HepG2 (cell line): Measurements from ENCODE around the gene KNL1. TPM values are rescaled to one million over a fixed set of nuclear protein-coding genes. Genes with fewer than 3 reads are reported as not detected.

ENCODE experiments used
- ARNT2 ChIP-seq: sonication (generic); formaldehyde crosslinking; IDR thresholded peaks from 2 replicates; pipeline ENCODE4 v1.8.0; 2022; ENCODE audit warnings: mild to moderate bottlenecking, low read depth, missing genetic modification reagents, moderate library complexity
- ATF7 ChIP-seq, 2 experiments: fragments of 450-650 bp in 1 of 2; sonication (generic) in 1 of 2; formaldehyde crosslinking in 1 of 2; IDR thresholded peaks; 2 replicates each; pipeline versions ENCODE4 v1.4.0 to v1.6.1; 2016 to 2020; ENCODE audit warnings: antibody characterized with exemption in 1 of 2, mild to moderate bottlenecking in 1 of 2, missing genetic modification reagents in 1 of 2
- FOXO1 ChIP-seq: sonication (generic); formaldehyde crosslinking; IDR thresholded peaks from 2 replicates; pipeline ENCODE4 v1.4.0; 2020; ENCODE audit warnings: missing genetic modification reagents
- HNRNPK ChIP-seq: fragments of 200-400 bp; formaldehyde crosslinking; IDR thresholded peaks from 2 replicates; pipeline ENCODE4 v1.6.1; 2018; ENCODE audit warnings: low read length, low read depth, moderate library complexity, mild to moderate bottlenecking; ENCODE audit not compliant: poor library complexity, severe bottlenecking
- IKZF1 ChIP-seq: fragments of 450-650 bp; IDR thresholded peaks from 2 replicates; pipeline ENCODE4 v1.7.1; 2016
- IRF2 ChIP-seq: IDR thresholded peaks from 2 replicates; pipeline ENCODE4 v1.6.1; 2018; ENCODE audit warnings: missing genetic modification reagents, missing compliant biosample characterization
- KAT7 ChIP-seq: IDR thresholded peaks from 2 replicates; pipeline ENCODE4 v1.6.1; 2018; ENCODE audit warnings: borderline replicate concordance, missing compliant biosample characterization
- KDM1A ChIP-seq: IDR thresholded peaks from 2 replicates; pipeline ENCODE4 v1.6.1; 2016; ENCODE audit warnings: missing compliant biosample characterization
- PRMT3 ChIP-seq: sonication (generic); formaldehyde crosslinking; IDR thresholded peaks from 2 replicates; pipeline ENCODE4 v1.8.1; 2022; ENCODE audit warnings: low read depth, mild to moderate bottlenecking, moderate library complexity, missing genetic modification reagents, borderline replicate concordance
- RFX5 ChIP-seq: IDR thresholded peaks from 2 replicates; pipeline ENCODE4 v1.6.1; 2011; ENCODE audit warnings: low read depth, low read length, improper control_type of control experiment
- RORA ChIP-seq: sonication (generic); formaldehyde crosslinking; IDR thresholded peaks from 2 replicates; pipeline ENCODE4 v1.5.0; 2020; ENCODE audit warnings: mild to moderate bottlenecking, missing genetic modification reagents, moderate library complexity
- TCF7L2 ChIP-seq: IDR thresholded peaks from 2 replicates; pipeline ENCODE4 v1.6.1; 2011; ENCODE audit warnings: mild to moderate bottlenecking, low read depth, low read length, moderate library complexity
- TGIF2 ChIP-seq: IDR thresholded peaks from 2 replicates; pipeline ENCODE4 v1.6.1; 2016; ENCODE audit warnings: control low read depth, missing compliant biosample characterization
- TMF1 ChIP-seq: sonication (generic); formaldehyde crosslinking; IDR thresholded peaks from 2 replicates; pipeline ENCODE4 v1.8.1; 2022; ENCODE audit warnings: low read depth, missing genetic modification reagents
- TOPORS ChIP-seq: sonication (generic); formaldehyde crosslinking; IDR thresholded peaks from 2 replicates; pipeline ENCODE4 v1.8.0; 2023; ENCODE audit warnings: mild to moderate bottlenecking, missing genetic modification reagents
- ZNF234 ChIP-seq: sonication (generic); formaldehyde crosslinking; conservative IDR thresholded peaks from 2 replicates; pipeline ENCODE4 v1.5.1; 2020; ENCODE audit warnings: mild to moderate bottlenecking, missing genetic modification reagents
- ZNF572 ChIP-seq: sonication (generic); formaldehyde crosslinking; IDR thresholded peaks from 2 replicates; pipeline ENCODE4 v1.5.1; 2020; ENCODE audit warnings: mild to moderate bottlenecking, missing genetic modification reagents
- ZNF614 ChIP-seq: IDR thresholded peaks from 2 replicates; pipeline ENCODE4 v1.6.1; 2018; ENCODE audit warnings: missing biosample characterization, missing genetic modification reagents, inconsistent platforms, borderline replicate concordance
- ZNF883 ChIP-seq: sonication (generic); formaldehyde crosslinking; IDR thresholded peaks from 2 replicates; pipeline ENCODE4 v1.5.1; 2020; ENCODE audit warnings: mild to moderate bottlenecking, missing genetic modification reagents; ENCODE audit errors: not compliant biosample characterization
- ZZZ3 ChIP-seq: sonication (generic); formaldehyde crosslinking; IDR thresholded peaks from 2 replicates; pipeline ENCODE4 v1.4.0; 2020; ENCODE audit warnings: missing genetic modification reagents, mild to moderate bottlenecking, borderline replicate concordance
- polyA plus RNA-seq, 8 experiments: library from polyadenylated mRNA; depleted of rRNA in 3 of 8; stranded (reverse) in 7 of 8; unstranded in 1 of 8; fragments of >200 nt; fragmentation: Illumina TruSeq in 4 of 8; extraction: Trizol in 4 of 8; gene quantifications; 2 replicates each; pipeline versions ENCODE4 v1.2.1 to v1.2.3, GENCODE V29; 2011 to 2016; ENCODE audit warnings: low read depth in 4 of 8, missing spikeins in 1 of 8, mixed read lengths in 1 of 8; ENCODE audit not compliant: insufficient read depth in 1 of 8
- total RNA-seq, 5 experiments: library from RNA; depleted of rRNA; stranded (reverse); fragments of >200 nt; fragmentation: Illumina TruSeq; extraction: Trizol; gene quantifications; 2 replicates each; pipeline ENCODE4 v1.2.3, GENCODE V29; 2016; ENCODE audit warnings: low read depth in 1 of 5
- TF ChIP-seq, protein P1 (sequence below): sonication (generic); formaldehyde crosslinking; IDR thresholded peaks from 2 replicates; pipeline ENCODE4 v1.5.1; 2020; ENCODE audit warnings: mild to moderate bottlenecking, moderate library complexity, missing genetic modification reagents
- TF ChIP-seq, protein P2 (sequence below): sonication (generic); formaldehyde crosslinking; IDR thresholded peaks from 2 replicates; pipeline ENCODE4 v1.5.1; 2020; ENCODE audit warnings: missing genetic modification reagents, mild to moderate bottlenecking, borderline replicate concordance
- TF ChIP-seq, protein P3 (sequence below): sonication (generic); formaldehyde crosslinking; IDR thresholded peaks from 2 replicates; pipeline ENCODE4 v1.5.0; 2020; ENCODE audit warnings: mild to moderate bottlenecking, missing genetic modification reagents
- TF ChIP-seq, protein P4 (sequence below): sonication (generic); formaldehyde crosslinking; conservative IDR thresholded peaks from 2 replicates; pipeline ENCODE4 v1.8.0; 2022; ENCODE audit warnings: low read depth, missing genetic modification reagents

Gene KNL1
- total and polyA plus RNA-seq, 2 of the 13 experiments (the other 11 are each of a cell fraction or from before 2014, with no cell fraction given): 8.0 to 21.4 TPM

DNA sequence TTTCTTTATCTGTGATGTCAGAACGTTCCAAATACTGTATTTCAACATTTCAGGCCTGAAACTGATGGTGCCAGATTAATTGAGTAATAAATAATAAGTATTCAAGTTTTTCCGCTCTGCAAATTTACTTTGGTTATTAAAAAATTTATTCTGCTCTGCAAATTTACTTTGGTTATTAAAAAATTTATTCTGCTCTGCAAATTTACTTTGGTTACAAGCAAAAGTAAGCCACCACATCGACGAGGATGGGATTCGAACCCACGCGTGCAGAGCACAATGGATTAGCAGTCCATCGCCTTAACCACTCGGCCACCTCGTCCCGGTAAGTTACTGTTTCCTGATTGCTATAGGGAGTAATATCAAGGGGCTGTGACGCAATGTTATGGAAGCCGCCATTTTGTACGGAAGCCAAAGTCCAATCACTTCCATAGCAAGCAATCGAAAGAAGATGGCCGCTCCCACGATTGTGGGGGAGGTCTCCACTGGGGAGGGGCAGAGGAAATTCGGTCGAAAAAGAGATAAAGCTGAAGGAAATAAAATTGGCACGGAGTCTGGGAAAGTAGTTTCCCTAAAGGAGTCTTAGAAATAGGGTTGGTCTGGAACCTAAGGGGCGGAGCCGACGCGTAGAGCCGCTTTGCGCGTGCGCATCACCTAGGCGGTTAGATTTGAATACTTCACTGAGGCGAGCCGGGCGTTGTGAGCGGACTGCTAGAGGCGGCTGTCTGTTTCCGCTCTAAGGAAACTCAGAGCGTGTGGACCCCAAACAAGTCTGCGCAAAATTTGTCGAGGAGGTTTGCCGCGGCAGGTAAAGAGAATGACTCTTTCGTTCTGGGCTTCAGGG is at the start of gene KNL1 (continued):
- TF ChIP-seq, protein P1, sequence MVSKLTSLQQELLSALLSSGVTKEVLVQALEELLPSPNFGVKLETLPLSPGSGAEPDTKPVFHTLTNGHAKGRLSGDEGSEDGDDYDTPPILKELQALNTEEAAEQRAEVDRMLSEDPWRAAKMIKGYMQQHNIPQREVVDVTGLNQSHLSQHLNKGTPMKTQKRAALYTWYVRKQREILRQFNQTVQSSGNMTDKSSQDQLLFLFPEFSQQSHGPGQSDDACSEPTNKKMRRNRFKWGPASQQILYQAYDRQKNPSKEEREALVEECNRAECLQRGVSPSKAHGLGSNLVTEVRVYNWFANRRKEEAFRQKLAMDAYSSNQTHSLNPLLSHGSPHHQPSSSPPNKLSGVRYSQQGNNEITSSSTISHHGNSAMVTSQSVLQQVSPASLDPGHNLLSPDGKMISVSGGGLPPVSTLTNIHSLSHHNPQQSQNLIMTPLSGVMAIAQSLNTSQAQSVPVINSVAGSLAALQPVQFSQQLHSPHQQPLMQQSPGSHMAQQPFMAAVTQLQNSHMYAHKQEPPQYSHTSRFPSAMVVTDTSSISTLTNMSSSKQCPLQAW (CRISPR knock-in tag): peak; percentile 71
- TF ChIP-seq, protein P2, sequence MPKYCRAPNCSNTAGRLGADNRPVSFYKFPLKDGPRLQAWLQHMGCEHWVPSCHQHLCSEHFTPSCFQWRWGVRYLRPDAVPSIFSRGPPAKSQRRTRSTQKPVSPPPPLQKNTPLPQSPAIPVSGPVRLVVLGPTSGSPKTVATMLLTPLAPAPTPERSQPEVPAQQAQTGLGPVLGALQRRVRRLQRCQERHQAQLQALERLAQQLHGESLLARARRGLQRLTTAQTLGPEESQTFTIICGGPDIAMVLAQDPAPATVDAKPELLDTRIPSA (CRISPR knock-in tag): no peak
- peak; percentile 57 for TF ChIP-seq ZNF883 (CRISPR knock-in tag)
- TF ChIP-seq ZNF234 (CRISPR knock-in tag): no peak
- no peak for TF ChIP-seq TCF7L2
- no peak for TF ChIP-seq HNRNPK
- TF ChIP-seq RFX5: no peak
- TF ChIP-seq KDM1A (CRISPR knock-in tag): no peak
- TF ChIP-seq ATF7 (IDR thresholded peaks at IDR 0.05): peak; percentile 92
- peak; percentile 91 for TF ChIP-seq ATF7 (CRISPR knock-in tag; IDR thresholded peaks at IDR 0.05)
- TF ChIP-seq IRF2 (CRISPR knock-in tag): peak; percentile 70; the same call in 1 of the 2 replicates
- peak; percentile 19; the same call in 1 of the 2 replicates for TF ChIP-seq TGIF2
- TF ChIP-seq KAT7: peak; percentile 51; the same call in 1 of the 2 replicates
- TF ChIP-seq IKZF1: no peak
- TF ChIP-seq RORA: no peak
- TF ChIP-seq, protein P3, sequence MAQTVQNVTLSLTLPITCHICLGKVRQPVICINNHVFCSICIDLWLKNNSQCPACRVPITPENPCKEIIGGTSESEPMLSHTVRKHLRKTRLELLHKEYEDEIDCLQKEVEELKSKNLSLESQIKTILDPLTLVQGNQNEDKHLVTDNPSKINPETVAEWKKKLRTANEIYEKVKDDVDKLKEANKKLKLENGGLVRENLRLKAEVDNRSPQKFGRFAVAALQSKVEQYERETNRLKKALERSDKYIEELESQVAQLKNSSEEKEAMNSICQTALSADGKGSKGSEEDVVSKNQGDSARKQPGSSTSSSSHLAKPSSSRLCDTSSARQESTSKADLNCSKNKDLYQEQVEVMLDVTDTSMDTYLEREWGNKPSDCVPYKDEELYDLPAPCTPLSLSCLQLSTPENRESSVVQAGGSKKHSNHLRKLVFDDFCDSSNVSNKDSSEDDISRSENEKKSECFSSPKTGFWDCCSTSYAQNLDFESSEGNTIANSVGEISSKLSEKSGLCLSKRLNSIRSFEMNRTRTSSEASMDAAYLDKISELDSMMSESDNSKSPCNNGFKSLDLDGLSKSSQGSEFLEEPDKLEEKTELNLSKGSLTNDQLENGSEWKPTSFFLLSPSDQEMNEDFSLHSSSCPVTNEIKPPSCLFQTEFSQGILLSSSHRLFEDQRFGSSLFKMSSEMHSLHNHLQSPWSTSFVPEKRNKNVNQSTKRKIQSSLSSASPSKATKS (CRISPR knock-in tag): no peak
- TF ChIP-seq ARNT2 (CRISPR knock-in tag): peak; percentile 87
- TF ChIP-seq TMF1 (CRISPR knock-in tag): no peak; the same call in 1 of the 2 replicates
- no peak for TF ChIP-seq ZNF572 (CRISPR knock-in tag)
- TF ChIP-seq ZZZ3 (CRISPR knock-in tag): no peak
- TF ChIP-seq TOPORS (CRISPR knock-in tag): no peak
- no peak for TF ChIP-seq PRMT3 (CRISPR knock-in tag)
- TF ChIP-seq, protein P4, sequence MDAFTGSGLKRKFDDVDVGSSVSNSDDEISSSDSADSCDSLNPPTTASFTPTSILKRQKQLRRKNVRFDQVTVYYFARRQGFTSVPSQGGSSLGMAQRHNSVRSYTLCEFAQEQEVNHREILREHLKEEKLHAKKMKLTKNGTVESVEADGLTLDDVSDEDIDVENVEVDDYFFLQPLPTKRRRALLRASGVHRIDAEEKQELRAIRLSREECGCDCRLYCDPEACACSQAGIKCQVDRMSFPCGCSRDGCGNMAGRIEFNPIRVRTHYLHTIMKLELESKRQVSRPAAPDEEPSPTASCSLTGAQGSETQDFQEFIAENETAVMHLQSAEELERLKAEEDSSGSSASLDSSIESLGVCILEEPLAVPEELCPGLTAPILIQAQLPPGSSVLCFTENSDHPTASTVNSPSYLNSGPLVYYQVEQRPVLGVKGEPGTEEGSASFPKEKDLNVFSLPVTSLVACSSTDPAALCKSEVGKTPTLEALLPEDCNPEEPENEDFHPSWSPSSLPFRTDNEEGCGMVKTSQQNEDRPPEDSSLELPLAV (CRISPR knock-in tag): no peak
- peak; percentile 65; the same call in 1 of the 2 replicates for TF ChIP-seq FOXO1 (CRISPR knock-in tag)
- TF ChIP-seq ZNF614 (CRISPR knock-in tag): peak; percentile 75; the same call in 1 of the 2 replicates
